HG03457 (cell line): ENCODE results near the gene IQCM.

Source experiments
- ATAC-seq: cut with Tn5 transposase; IDR thresholded peaks from one replicate; pipeline ENCODE4 v1.9.1; 2021; ENCODE audit warnings: moderate number of reproducible peaks; ENCODE audit not compliant: unreplicated experiment

The IQCM gene, protein sequence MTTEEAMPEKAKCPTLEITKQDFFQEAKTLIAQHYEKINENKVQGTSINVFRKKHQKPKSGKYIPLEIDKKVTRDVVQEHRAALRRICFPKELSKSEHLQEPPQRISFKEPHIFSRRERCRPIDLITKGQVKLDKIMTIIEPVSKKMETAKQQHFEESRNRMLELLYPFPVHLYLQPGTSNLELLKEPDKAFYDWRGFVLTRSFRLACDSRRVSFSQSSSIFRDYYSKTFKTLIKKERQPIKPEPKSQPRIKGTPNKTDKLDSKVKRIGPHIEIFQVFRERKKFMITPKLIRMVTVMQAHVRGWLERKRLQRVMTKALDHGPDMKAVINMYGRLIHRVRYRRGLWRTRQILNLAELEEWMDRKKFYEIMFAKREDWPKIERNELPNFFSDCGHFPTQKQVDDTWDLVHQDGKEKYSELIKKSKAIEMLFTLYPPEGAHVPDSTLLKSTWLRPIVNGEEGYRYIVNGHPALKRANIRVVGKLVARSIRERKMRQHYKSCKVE

DNA sequence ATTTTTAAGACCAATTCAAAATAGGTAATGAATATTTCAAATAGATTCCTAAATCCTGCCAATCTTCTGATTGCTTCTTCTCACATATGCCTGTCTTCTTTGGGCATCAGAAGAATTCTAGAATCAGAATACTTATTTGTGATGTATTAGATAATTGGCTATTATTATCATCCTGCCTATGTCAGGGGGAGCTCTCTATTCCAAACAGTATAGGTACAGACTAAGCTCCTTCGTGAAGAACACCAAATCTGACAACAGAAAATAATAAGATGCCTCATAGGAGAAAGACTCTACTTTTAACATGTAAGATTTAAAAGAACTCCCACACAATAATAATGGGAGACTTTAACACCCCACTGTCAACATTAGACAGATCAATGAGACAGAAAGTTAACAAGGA is at the start of gene IQCM:
IQCM (minus strand) TSS at position 101 of the 400 bp plus-strand sequence. CDS start 73,152 bp downstream, outside the sequence.
- no peak for ATAC-seq

DNA sequence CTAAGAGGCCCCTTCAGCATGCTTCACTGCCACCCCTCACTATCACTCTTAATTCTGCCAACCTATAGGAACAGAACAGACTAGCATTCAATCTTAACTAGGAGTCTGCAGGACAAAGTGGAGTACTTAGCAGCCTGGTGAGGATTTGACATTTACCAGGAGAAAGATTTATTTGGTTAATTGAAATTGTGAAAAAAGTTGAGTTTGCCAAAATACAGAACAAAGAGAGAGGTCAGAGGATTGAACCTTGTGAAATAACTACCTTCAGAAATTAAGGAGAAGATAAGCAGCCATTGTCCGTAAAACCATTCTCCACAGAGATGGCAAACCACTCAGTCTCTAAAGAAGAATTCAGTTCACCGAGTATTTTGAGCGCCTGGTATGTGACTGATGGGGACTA is 41.8 kb upstream of the IQCM start:
- ATAC-seq, result no peak

DNA sequence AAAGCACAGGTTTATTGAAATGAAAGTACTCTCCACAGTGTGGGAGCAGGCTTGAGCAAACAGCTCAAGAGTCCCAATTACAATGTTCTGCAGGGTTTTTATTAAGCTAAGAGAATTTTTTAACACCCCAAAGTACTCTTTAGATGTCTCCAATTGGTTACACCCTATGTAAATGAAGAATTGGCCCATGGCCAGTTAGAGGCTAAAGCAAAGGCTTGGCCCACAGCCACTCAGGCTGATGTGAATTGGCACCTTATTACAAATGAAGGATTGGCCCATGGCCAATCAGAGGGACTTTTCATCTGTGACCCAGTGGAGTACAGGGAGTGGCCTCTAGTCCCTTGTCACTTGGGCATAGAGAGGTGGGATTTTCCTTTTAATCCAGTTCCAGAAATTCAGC is 30.1 kb upstream of the IQCM start:
- ATAC-seq, result no peak

DNA sequence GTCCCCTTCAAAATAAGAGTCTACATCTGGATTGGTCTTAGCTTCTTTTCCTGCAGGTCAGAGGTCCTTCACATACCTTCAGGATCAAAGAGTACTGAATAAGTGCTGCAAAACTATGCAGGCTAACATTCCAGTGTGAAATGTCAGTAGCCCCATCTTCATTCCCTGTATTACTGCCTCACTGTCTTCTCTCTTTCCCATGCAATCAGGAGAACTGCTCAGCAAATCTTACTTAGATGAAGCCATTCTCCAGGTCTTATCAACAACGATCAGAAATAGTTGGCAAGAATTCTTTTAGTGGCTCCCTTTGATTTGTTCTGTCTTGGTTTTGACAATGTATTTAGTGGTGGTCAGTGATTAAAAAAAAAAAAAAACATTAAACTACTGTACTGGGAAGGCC is 26.0 kb upstream of the IQCM start:
- no peak for ATAC-seq

DNA sequence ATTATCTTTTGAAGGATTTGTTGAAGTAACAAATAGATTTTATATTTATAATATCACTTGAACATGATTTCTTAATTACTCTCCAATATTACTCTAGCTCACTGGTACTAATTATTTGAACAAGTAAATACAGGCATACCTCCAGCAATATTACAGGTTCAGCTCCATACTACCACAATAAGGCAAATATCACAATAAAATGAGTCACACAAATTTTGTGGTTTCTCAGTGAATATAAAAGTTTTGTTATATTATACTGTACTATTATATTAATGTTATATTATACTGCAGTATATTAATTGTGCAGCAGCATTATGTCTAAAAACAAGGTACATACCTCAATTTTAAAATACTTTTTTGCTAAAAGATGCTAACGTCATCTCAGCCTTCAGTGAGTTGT is 22.4 kb upstream of the IQCM start:
- ATAC-seq, result no peak

DNA sequence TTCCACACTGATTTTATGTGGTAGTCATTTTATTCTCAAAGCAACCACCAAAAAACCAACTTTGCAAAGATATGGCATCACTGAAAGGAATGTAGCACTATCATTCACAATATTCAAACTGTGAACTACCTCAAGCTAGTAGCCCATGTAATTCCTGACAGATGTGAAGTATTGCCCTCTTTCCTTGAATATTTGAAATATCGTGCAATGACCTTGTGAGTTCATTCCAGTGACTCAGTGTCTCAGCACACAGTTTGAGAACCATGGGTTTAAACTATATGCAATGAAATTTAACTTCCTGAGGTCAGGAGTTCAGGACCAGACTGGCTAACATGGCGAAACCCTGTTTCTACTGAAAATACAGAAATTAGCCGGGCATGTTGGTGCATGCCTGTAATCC is 20.9 kb upstream of the IQCM start:
- ATAC-seq, result no peak

DNA sequence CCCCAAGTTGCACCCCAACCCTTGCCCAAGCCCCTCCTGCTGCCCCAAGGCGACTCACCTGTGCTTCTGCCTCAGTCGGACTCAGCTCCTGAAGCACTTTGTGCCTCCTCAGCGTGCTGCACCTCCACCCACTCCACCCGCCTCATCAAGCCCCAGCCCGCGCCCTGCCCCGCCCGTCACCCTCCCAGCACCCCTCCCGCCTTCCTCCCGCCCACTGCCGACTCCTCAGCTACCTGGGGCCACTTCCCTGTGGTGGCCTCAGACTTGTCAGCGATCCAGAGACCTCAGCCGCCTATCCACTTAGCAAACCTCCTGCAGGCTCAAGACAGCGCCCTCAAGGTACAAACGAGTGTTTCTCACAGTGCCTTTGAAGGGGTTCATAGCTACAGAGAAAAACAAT is 19.6 kb upstream of the IQCM start:
- no peak for ATAC-seq

DNA sequence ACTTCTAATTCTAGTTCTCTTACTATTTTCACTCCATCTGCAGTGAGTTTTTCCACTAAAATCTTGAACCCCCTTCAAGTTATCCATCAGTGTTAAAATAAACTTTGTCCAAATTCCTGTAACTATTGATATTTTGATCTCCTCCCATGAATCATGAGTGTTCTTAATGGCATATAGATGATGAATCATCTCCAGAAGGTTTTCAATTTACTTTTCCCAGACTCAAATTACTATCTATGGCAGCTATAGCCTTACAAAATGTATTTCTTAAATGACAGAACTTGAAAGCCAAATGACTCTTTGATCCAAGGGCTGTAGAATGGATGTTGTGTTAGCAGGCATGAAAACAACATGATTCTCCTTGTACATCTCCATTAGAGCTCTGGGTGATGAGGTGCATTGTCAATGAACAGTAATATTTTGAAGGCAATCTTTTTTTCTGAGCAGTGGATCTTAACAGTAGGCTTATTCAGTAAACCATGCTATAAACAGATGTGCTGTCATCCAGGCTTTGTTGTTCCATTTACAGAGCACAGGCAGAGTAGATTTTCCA is 16.1 kb upstream of the IQCM start:
- ATAC-seq, result no peak

DNA sequence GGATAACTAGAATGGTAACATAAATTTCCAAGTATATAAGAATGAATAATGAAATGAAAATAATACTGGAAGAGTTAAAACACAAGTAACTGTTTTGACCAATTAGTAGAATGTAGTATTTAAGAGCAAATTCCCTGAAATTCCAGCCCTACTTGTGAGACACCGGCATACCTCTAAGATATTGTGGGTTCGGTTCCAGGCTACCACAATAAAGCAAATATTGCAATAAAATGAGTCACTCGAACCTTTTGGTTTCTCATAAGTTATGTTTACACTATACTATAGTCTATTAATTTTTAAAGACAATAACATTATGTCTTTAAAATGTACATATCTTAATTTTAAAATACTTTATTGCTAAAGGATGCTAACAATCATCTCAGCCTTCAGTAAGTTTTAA is 15.2 kb upstream of the IQCM start:
- no peak for ATAC-seq

DNA sequence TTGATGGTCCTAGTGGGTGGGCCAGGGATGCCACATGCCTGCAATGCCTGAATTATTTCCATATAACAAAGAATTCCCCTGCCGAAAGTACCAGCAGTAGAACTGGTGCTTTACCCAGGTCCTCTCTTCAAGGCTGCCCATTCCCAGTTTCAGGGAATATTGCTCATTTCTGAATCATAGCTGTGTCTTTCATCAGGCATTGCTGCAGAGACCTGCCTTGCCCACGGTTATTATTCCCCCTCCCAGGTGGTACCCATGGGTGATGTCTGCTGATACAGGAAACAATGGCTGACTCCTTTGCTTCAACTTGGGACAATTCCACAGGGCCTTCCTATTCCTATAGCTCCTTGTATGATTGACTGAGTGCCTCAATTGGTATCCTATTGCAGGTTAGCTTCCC is 9.7 kb upstream of the IQCM start:
- no peak for ATAC-seq

DNA sequence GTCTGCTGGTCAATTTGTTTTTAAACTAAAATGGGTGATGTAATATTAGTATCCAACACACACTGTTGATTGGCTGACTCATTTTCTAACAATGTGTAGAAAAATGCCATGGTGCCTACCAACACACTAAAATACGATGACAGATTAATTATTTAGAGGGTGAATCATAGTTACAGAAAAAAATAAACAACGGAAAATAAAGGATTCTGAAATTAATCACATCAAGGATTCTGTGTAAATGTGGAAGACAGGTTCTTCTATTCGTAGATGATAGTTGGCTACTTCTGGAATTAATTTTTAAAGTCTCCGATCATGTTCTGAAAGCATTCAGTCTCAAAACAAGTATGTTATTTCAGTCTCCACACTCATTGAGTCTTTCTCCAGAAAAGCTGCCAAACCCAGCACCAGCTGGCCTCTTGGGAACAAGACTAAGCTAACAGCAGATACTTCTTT is 8.2 kb upstream of the IQCM start:
- no peak for ATAC-seq

DNA sequence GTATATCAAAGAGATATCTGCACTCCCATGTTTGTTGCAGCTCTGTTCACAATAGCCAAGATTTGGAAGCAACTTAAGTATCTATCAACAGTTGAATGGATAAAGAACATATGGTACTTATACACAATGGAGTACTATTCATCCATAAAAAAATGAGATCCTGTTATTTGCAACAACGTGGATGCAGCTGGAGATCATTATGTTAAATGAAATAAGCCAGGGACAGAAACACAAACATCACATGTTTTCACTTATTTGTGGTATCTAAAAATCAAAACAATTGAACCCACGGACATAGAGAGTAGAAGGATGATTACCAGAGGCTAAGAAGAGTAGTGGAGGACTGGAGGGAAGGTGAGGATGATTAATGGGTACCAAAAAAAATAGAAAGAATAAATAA is 14.2 kb downstream of the IQCM start:
- ATAC-seq, result no peak

DNA sequence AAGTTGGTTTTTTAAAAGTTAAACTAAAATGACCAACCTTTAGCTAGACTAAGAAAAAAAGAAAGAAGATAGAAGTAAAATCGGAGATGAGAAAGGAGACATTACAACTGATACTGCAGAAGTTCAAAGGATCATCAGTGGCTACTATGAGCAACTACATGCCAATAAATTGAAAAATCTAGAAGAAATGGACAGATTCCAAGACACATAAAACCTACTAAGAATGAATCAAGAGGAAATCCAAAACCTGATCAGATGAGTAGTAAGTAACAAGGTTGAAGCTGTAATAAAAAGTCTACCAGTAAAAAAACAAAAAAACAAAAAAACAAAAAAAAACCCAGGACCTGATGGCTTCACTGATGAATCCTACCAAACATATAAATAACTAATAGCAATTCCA is 16.1 kb downstream of the IQCM start:
- ATAC-seq, result no peak

DNA sequence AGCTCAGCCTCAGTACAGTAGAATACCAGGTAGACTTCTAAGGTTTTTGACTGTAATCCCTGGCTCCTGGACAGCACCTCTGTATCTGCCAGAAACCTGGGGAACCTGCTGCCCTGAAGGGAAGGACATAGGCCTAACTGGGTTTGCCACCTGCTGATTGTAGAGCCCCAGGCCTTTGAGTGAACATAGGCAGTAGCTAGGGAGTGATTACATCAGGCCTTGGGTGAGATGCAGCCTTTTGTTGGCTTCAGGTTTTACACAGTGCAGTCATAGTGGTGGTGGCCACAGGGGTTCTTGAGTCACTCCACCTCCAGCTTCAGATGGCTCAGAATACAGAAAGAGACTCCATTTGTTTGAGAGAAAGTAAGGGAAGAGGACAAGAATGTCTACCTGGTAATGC is 19.3 kb downstream of the IQCM start:
- ATAC-seq, result no peak

DNA sequence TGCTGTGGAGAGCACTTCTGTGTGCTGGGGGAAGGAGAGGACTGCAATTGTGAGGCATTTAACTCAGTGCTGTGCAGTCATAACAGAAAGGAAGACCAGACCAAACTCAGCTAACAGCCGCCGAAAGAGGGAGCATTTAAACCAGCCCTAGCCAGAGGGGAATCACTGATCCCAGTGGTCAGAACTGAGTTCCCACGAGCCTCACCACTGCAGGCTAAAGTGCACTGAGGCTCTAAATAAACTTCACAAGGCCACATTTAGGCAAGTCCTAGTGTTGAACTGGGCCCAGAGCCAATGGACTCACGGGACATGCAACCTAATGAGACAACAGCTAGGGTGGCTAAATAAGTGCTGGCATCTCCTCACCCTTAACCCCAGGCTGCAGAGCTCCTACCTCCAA is 20.4 kb downstream of the IQCM start:
- no peak for ATAC-seq

DNA sequence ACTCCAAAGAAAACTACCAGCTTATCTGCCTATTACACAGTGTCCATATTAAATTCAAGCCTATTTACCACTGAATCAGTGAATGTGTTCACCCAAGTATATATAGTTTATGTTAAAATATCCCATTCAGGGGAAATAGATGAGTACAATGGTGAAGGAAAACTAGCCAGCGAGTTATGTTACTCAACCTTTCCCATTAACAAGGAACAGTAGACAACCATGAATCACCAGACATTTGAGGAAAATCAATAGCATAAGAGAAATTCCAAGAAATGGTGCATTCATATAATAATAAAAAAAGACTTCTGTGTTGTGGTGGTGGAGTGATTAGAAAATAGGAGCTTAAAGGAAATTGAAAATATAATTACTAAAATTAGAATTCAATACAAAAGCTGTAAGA is 21.3 kb downstream of the IQCM start:
- ATAC-seq, result no peak

DNA sequence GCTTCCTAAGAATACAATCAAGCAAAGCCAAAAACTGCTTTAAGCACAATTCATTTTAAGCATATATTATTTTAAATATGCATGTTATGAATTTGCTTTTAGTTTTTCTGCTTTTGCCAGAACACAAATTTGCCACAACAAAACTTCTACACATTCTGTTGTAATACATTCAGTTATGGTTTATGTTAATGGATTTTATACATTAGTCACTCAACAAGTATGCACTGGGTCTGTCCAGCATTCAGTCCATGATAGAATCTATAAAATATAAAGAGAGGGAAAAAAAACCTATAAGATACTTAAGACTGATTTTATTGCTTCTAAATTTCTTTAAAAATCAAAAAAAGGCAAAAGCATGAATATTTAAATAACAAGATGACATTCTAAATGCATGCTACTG is 22.2 kb downstream of the IQCM start:
- no peak for ATAC-seq

DNA sequence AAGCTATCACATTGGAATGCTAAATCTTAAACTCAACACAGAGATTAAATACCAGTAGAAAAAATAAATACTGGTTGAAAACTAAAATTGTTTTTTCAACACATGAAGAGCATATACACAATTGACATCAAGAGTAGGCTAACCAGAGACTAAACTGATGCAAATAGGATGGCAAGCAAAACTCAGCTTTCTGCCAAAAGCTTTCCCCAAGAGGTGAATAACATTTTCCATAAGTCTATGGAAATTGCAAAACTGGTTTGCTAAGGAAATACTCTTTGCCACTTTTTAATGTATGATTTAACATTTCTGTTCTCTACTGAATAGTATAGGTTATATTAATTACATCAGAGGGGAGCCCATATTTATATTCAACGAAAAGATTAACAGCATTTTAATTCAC is 23.8 kb downstream of the IQCM start:
- ATAC-seq, result no peak

DNA sequence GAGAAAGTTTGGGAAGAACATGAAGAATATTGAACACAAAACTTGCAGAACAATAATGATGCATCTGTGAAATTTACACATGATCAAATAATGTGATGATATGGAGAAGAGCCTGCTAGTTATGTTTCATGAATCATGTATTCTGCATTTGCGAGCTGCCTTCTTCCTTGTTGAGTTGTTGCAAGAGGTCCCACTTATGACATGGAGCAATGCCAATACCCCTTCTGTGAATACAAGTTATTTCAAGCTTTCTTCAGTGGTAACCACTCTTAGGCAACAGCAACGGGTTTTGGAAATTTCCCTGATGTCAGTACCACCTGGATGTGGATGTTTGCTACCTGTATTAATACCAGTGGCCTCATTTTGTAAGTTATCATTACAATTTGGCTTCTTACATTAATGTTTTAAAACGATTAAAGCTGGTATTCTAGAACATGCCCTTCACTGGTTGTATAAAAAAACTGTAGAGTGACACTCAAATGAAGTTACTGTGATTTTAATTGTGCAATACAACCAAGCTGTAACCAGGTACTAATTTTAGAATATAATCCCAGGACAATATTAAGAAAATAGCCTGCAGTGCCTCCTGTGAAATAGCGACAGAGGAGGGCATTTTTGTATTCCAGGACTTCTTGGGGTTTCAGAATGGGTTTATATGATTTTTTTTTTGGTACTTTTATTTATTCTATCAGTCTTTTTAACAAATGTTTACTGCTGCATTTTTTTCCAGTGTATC is 25.3 kb downstream of the IQCM start:
- no peak for ATAC-seq

DNA sequence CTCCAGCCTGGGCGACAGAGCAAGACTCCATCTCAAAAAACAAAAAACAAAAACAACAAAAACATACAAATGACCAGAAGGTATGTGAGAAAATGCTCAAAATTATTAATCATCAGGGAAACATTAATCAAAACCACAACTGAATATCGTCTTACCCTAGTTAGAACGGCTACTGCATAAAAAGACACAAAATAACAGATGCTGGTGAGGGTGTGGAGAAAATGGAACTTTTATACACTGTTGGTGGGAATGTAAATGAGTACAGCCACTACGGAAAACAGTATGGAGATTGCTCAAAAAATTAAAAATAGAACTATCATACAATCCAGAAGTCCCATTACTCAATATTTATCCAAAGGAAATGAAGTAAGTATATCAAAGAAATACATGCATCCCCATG is 27.3 kb downstream of the IQCM start:
- no peak for ATAC-seq

DNA sequence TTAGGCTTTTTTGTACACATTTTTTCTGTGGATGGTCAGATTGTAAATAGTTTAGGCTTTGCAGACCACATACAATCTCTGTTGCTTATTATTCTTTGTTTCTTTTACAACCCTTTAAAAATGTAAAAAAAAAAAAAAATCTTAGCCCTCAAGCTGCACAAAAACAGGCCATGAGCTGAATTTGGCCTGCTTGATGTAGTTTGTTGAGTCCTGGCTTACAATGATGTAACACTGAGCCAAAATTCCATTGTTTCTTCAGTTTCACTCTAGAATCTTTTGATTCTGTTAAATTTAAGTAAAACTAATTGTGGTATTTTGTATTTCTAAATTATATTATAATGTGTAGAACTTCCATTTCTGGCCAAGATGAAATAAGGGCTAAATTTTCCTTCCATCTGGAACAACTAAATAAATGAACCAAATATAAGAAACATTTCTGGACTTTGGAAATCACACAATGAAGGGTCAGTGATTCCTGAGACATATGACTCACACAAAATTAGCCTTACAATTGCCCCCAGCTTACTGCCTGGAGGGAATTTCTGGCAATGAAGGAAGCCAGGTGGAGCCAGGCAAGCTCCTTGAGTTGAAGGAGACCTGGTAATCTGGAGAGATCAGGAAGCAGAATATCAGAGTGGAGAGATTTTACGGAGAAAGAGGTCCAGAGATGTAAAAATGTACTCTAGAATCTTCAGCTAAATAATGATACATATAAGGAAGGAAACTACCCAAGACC is 29.8 kb downstream of the IQCM start:
- no peak for ATAC-seq
